ENCODE measurements around the gene SYT10. TPM values are rescaled to one million over a fixed set of nuclear protein-coding genes. Genes with fewer than 3 reads are reported as not detected.
"Not testable (repeated sequence)": the region's sequence is repeated elsewhere in the genome, so short reads cannot be mapped to it uniquely, and the experiment has no call there.

The SYT10 gene
- total RNA-seq, 1 donor from 2014 or later: 6.9 TPM

- DNase-seq (ENCODE audit: low spot score in 2 of 2): no peak
- no peak for FAIRE-seq
These were observed 69.3 kb downstream of the SYT10 start for GRCh38 chr12:33370318-33370717.

GRCh38 chr12:33357181-33357580 is 82.4 kb downstream of the SYT10 start:
- FAIRE-seq (no peak), DNase-seq (ENCODE audit: low spot score in 2 of 2) (no peak)

GRCh38 chr12:33349791-33350190 is 89.8 kb downstream of the SYT10 start:
- FAIRE-seq (no peak), DNase-seq (ENCODE audit: low spot score in 2 of 2) (no peak)

DNA sequence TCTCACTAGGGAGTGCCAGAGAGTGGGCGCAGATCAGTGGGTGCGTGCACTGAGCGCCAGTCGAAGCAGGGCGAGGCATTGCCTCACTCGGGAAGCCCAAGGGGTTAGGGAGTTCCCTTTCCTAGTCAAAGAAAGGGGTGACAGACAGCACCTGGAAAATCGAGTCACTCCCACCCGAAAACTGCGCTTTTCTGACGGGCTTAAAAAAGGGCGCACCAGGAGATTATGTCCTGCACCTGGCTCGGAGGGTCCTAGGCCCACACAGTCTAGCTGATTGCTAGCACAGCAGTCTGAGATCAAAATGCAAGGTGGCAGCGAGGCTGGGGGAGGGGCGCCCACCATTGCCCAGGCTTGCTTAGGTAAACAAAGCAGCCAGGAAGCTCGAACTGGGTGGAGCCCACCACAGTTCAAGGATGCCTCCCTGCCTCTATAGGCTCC is 107.6 kb downstream of the SYT10 start:
- DNase-seq (ENCODE audit: low spot score in 2 of 2); FAIRE-seq: not testable (repeated sequence)

- DNase-seq (ENCODE audit: low spot score in 2 of 2) (no peak), FAIRE-seq (no peak)
These were observed 108.7 kb downstream of the SYT10 start for GRCh38 chr12:33330940-33331339.
